HEK293 (cell line): ENCODE data around the gene PARP15.

Experiments
- BCL11A ChIP-seq: fragments of 450-650 bp; formaldehyde crosslinking; IDR thresholded peaks from 2 replicates; pipeline ENCODE4 v1.5.1; 2016; ENCODE audit warnings: low read depth, missing biosample characterization, missing genetic modification characterization
- CTCF ChIP-seq: fragments of 450-650 bp; formaldehyde crosslinking; IDR thresholded peaks from 2 replicates; pipeline ENCODE4 v1.5.1; 2016; ENCODE audit warnings: missing biosample characterization, missing genetic modification characterization
- REST ChIP-seq: fragments of 450-650 bp; formaldehyde crosslinking; IDR thresholded peaks from 2 replicates; pipeline ENCODE4 v1.5.1; 2016; ENCODE audit warnings: missing biosample characterization, missing genetic modification characterization
- SALL2 ChIP-seq: fragments of 450-650 bp; formaldehyde crosslinking; IDR thresholded peaks from 2 replicates; pipeline ENCODE4 v1.5.0; 2017; ENCODE audit warnings: missing biosample characterization, mild to moderate bottlenecking, missing genetic modification characterization, borderline replicate concordance
- SP2 ChIP-seq: fragments of 450-650 bp; formaldehyde crosslinking; IDR thresholded peaks from 2 replicates; pipeline ENCODE4 v1.5.1; 2016; ENCODE audit warnings: missing biosample characterization, missing genetic modification characterization
- TCF7L2 ChIP-seq: IDR thresholded peaks from 2 replicates; pipeline ENCODE4 v1.6.1; 2011; ENCODE audit warnings: low read depth, mild to moderate bottlenecking, inconsistent platforms, low read length, moderate library complexity, borderline replicate concordance
- ZNF19 ChIP-seq: fragments of 450-650 bp; formaldehyde crosslinking; IDR thresholded peaks from 2 replicates; pipeline ENCODE4; 2016; ENCODE audit warnings: missing biosample characterization, missing genetic modification characterization, low read depth
- ZNF24 ChIP-seq: fragments of 450-650 bp; formaldehyde crosslinking; IDR thresholded peaks from 2 replicates; pipeline ENCODE4 v1.5.1; 2016; ENCODE audit warnings: missing biosample characterization, missing genetic modification characterization
- ZNF394 ChIP-seq: fragments of 450-650 bp; formaldehyde crosslinking; IDR thresholded peaks from 2 replicates; pipeline ENCODE4 v1.5.1; 2016; ENCODE audit warnings: missing biosample characterization, missing genetic modification characterization, mild to moderate bottlenecking, moderate library complexity, borderline replicate concordance
- ZNF645 ChIP-seq: fragments of 450-650 bp; formaldehyde crosslinking; IDR thresholded peaks from 2 replicates; pipeline ENCODE4; 2016; ENCODE audit warnings: missing biosample characterization, missing genetic modification characterization
- ZNF707 ChIP-seq: fragments of 450-650 bp; formaldehyde crosslinking; IDR thresholded peaks from 2 replicates; pipeline ENCODE4 v1.5.1; 2016; ENCODE audit warnings: missing biosample characterization, missing genetic modification characterization
- ZNF76 ChIP-seq: fragments of 450-650 bp; formaldehyde crosslinking; IDR thresholded peaks from 2 replicates; pipeline ENCODE4; 2016; ENCODE audit warnings: low read depth, missing biosample characterization, missing genetic modification characterization, borderline replicate concordance
- ZSCAN5A ChIP-seq: fragments of 450-650 bp; formaldehyde crosslinking; IDR thresholded peaks from 2 replicates; pipeline ENCODE4 v1.5.1; 2016; ENCODE audit warnings: missing biosample characterization, missing genetic modification characterization

GRCh38 chr3:122668930-122669730 lies 91.7 kb downstream of the PARP15 start:
- TF ChIP-seq ZNF394 (no peak), CTCF (tag by site-specific recombination) (no peak), ZNF24 (tag by site-specific recombination) (no peak), ZNF645 (tag by site-specific recombination) (no peak), BCL11A (tag by site-specific recombination) (no peak), ZSCAN5A (tag by site-specific recombination) (no peak), SP2 (tag by site-specific recombination) (no peak), TCF7L2 (no peak), ZNF76 (no peak), ZNF19 (tag by site-specific recombination) (no peak), REST (tag by site-specific recombination) (no peak), SALL2 (tag by site-specific recombination) (no peak), ZNF707 (tag by site-specific recombination) (no peak)
